HCT116 (cell line): ENCODE results near the gene OR2B2. TPM values are rescaled to one million over a fixed set of nuclear protein-coding genes. Genes with fewer than 3 reads are reported as not detected.

ENCODE experiments used
- ATAC-seq: fragments of 200-7000 bp; cut with Tn5 transposase; 2 replicates; pipeline ENCODE4 v1.9.1; 2020; ENCODE audit warnings: mild to moderate bottlenecking, moderate library complexity
- BruUV-seq: library from RNA; stranded (reverse); fragments of 400-500 nt; replicated peaks from 2 replicates; lab custom pipeline; 2021; lab: Mats Ljungman, UMichigan
- CTCF ChIA-PET: fragments of 300-600 bp; sonication (Branson Sonifier 250); formaldehyde crosslinking; loops from one replicate; lab custom pipeline; 2021; ENCODE audit warnings: antibody characterized with exemption; lab: Charles Lee
- POLR2A ChIA-PET: fragments of 300-600, 350-600 bp; sonication (Branson Sonifier 250); formaldehyde crosslinking; loops from one replicate; lab custom pipeline; 2021; ENCODE audit warnings: antibody characterized with exemption; lab: Charles Lee
- RAD21 ChIA-PET, 2 experiments: fragments of 300-600 bp; sonication (Branson Sonifier 250); formaldehyde crosslinking; loops; one replicate each; lab custom pipeline; 2023; ENCODE audit warnings: low total read pairs in 2 of 2; ENCODE audit not compliant: uncharacterized antibody in 2 of 2, unreplicated experiment in 2 of 2, low non-redundant PET in 1 of 2; lab: Charles Lee
- DNase-seq: peaks from one replicate; pipeline ENCODE4 v3.0.0-alpha.2; 2010; ENCODE audit warnings: low read depth, low spot score
- H2AFZ ChIP-seq: fragments of 200-600 bp; shearing (Covaris generic), sonication (generic); 2 replicates; pipeline ENCODE4 v1.6.1; 2017; ENCODE audit warnings: low read depth, mixed run types, mixed read lengths, antibody characterized with exemption, low read length; ENCODE audit not compliant: poor library complexity, severe bottlenecking
- H3K27ac ChIP-seq: 2 replicates; pipeline ENCODE4 v1.5.1; 2012; ENCODE audit warnings: low read depth, low read length
- H3K27me3 ChIP-seq: fragments of 200-600 bp; sonication (generic); 2 replicates; pipeline ENCODE4 v1.6.1; 2016; ENCODE audit warnings: mixed run types, low read length, mixed read lengths; ENCODE audit not compliant: insufficient read depth
- H3K36me3 ChIP-seq, 2 experiments: fragments of 200-500 bp in 1 of 2; fragments of 200-600 bp in 1 of 2; sonication (Bioruptor generic) in 1 of 2; sonication (generic) in 1 of 2; 2 replicates each; pipeline versions ENCODE4 v1.5.1 to v1.6.1; 2014 to 2016; ENCODE audit warnings: low read length in 2 of 2, inconsistent platforms in 1 of 2, mixed read lengths in 1 of 2, mixed run types in 1 of 2; ENCODE audit not compliant: insufficient read depth in 2 of 2, control insufficient read depth in 1 of 2
- H3K4me1 ChIP-seq, 2 experiments: fragments of 200-600 bp in 1 of 2; sonication (generic) in 1 of 2; 2 replicates each; pipeline versions ENCODE4 v1.5.1 to v1.6.1; 2012 to 2017; ENCODE audit warnings: low read length in 2 of 2, inconsistent platforms in 1 of 2, mild to moderate bottlenecking in 1 of 2, mixed read lengths in 1 of 2, mixed run types in 1 of 2, moderate library complexity in 1 of 2; ENCODE audit not compliant: insufficient read depth in 2 of 2, control insufficient read depth in 1 of 2
- H3K4me2 ChIP-seq: fragments of 200-600 bp; sonication (generic); 2 replicates; pipeline ENCODE4 v1.6.1; 2017; ENCODE audit warnings: mixed run types, low read length, mixed read lengths
- H3K4me3 ChIP-seq, 2 experiments: fragments of 200-600 bp in 1 of 2; sonication (generic) in 1 of 2; replicated peaks in 1 of 2; 2 replicates each; pipeline ENCODE4 v1.5.1; 2011 to 2016; ENCODE audit warnings: low read length in 2 of 2, control low read depth in 1 of 2, low read depth in 1 of 2, mild to moderate bottlenecking in 1 of 2, mixed read lengths in 1 of 2, mixed run types in 1 of 2
- H3K79me2 ChIP-seq: fragments of 200-600 bp; sonication (generic); 2 replicates; pipeline ENCODE4 v1.6.1; 2017; ENCODE audit warnings: mild to moderate bottlenecking, mixed run types, low read length, moderate library complexity, mixed read lengths; ENCODE audit not compliant: insufficient read depth
- H3K9ac ChIP-seq: fragments of 200-600 bp; sonication (generic); 2 replicates; pipeline ENCODE4 v1.6.1; 2016; ENCODE audit warnings: low read length, mixed read lengths
- H3K9me2 ChIP-seq: fragments of 200-600 bp; sonication (generic), shearing (Covaris generic); 2 replicates; pipeline ENCODE4 v1.6.1; 2017; ENCODE audit warnings: mixed run types, mild to moderate bottlenecking, moderate library complexity; ENCODE audit not compliant: insufficient read depth
- H3K9me3 ChIP-seq, 2 experiments: fragments of 200-500 bp in 1 of 2; fragments of 200-600 bp in 1 of 2; sonication (Bioruptor generic) in 1 of 2; sonication (generic) in 1 of 2; 2 replicates each; pipeline ENCODE4 v1.6.1; 2014 to 2017; ENCODE audit warnings: low read length in 2 of 2, mixed read lengths in 2 of 2, inconsistent platforms in 1 of 2, low read depth in 1 of 2, mild to moderate bottlenecking in 1 of 2, mixed run types in 1 of 2, moderate library complexity in 1 of 2; ENCODE audit not compliant: control insufficient read depth in 1 of 2, insufficient read depth in 1 of 2
- H4K20me1 ChIP-seq: fragments of 200-600 bp; sonication (generic), shearing (Covaris generic); 2 replicates; pipeline ENCODE4 v1.6.1; 2017; ENCODE audit warnings: mixed run types, mild to moderate bottlenecking, moderate library complexity; ENCODE audit not compliant: insufficient read depth
- CBX3 ChIP-seq: IDR thresholded peaks from 2 replicates; pipeline ENCODE4 v1.6.1; 2012; ENCODE audit warnings: low read depth
- EZH2 ChIP-seq: fragments of 200-600 bp; sonication (generic); IDR thresholded peaks from 2 replicates; pipeline ENCODE4 v1.6.1; 2017; ENCODE audit warnings: antibody characterized with exemption, mixed run types
- EZH2phosphoT487 ChIP-seq: fragments of 200-600 bp; IDR thresholded peaks from 2 replicates; pipeline ENCODE4 v1.6.1; 2018; ENCODE audit warnings: antibody characterized with exemption, borderline replicate concordance
- JUND ChIP-seq: IDR thresholded peaks from 2 replicates; pipeline ENCODE4 v1.6.1; 2012
- POLR2AphosphoS5 ChIP-seq: IDR thresholded peaks from 2 replicates; pipeline ENCODE4 v1.6.1; 2011; ENCODE audit warnings: mild to moderate bottlenecking, low read depth, low read length, moderate library complexity
- RAD21 ChIP-seq: IDR thresholded peaks from 2 replicates; pipeline ENCODE4 v1.6.1; 2012; ENCODE audit warnings: low read depth, mild to moderate bottlenecking
- REST ChIP-seq: IDR thresholded peaks from 2 replicates; pipeline ENCODE4 v1.6.1; 2012; ENCODE audit warnings: low read depth
- SIN3A ChIP-seq: IDR thresholded peaks from 2 replicates; pipeline ENCODE4 v1.6.1; 2012; ENCODE audit warnings: low read depth
- SP1 ChIP-seq: IDR thresholded peaks from 2 replicates; pipeline ENCODE4 v1.6.1; 2012; ENCODE audit warnings: low read depth
- SRF ChIP-seq: IDR thresholded peaks from 2 replicates; pipeline ENCODE4 v1.6.1; 2012; ENCODE audit warnings: low read depth
- YY1 ChIP-seq: IDR thresholded peaks from 2 replicates; pipeline ENCODE4 v1.6.1; 2011; ENCODE audit warnings: low read length, low read depth, moderate library complexity, mild to moderate bottlenecking; ENCODE audit not compliant: insufficient replicate concordance; ENCODE audit errors: extremely low read depth
- ZFX ChIP-seq: fragments of 450-650 bp; IDR thresholded peaks from 2 replicates; pipeline ENCODE4 v1.6.1; 2017
- intact Hi-C: fragments of 100-400 bp; cut with micrococcal nuclease; formaldehyde crosslinking; loops from 2 replicates; pipeline ENCODE4 v1.10.0; 2022
- total RNA-seq: library from RNA; stranded (reverse); gene quantifications from one replicate; pipeline ENCODE4 v1.2.1, GENCODE V29; 2021; ENCODE audit not compliant: unreplicated experiment
- TF ChIP-seq, protein P1 (sequence below), 3 experiments: fragments of 200-600 bp in 1 of 3; sonication (generic) in 1 of 3; IDR thresholded peaks in 2 of 3; conservative IDR thresholded peaks in 1 of 3; 2 replicates each; pipeline ENCODE4 v1.5.1; 2012 to 2017; ENCODE audit warnings: low read depth in 2 of 3, low read length in 2 of 3, antibody characterized with exemption in 1 of 3, borderline replicate concordance in 1 of 3, control low read depth in 1 of 3, mild to moderate bottlenecking in 1 of 3, mixed read lengths in 1 of 3, mixed run types in 1 of 3, moderate library complexity in 1 of 3; ENCODE audit not compliant: insufficient read depth in 1 of 3

The OR2B2 gene
- total RNA-seq, 1 experiment from 2014 or later: not detected

- no peak for TF ChIP-seq REST
Observed at GRCh38 chr6:27922949-27923348, 10.8 kb upstream of the OR2B2 start (continued).

GRCh38 chr6:27908017-27908416 lies 4.2 kb downstream of the OR2B2 start:
- RAD21 ChIA-PET: no interaction called here
- H3K4me2 ChIP-seq: no peak overlapping the region
- CTCF ChIA-PET: no interaction called here
- peaks cover 6 to 12% of the 10 kb centered on the region in 2 experiments; a peak in 3 of 4 replicates for H3K4me1 ChIP-seq
- H3K9me2 ChIP-seq: no peaks in the 10 kb centered on the region
- ATAC-seq: no peak
- intact Hi-C loops: loop anchor here (10.0 kb wide), 1 partner anchor 447 kb away; no protein-coding TSS in a partner anchor
- no peaks in the 10 kb centered on the region for H4K20me1 ChIP-seq
- BruUV-seq: no TSS peak
- TF ChIP-seq REST (no peak), EZH2 (no peak), SRF (no peak), POLR2AphosphoS5 (no peak), SP1 (no peak), JUND (no peak), YY1 (no peak), RAD21 (no peak), CBX3 (no peak), SIN3A (no peak), ZFX (no peak), EZH2phosphoT487 (no peak)
- TF ChIP-seq, protein P1, sequence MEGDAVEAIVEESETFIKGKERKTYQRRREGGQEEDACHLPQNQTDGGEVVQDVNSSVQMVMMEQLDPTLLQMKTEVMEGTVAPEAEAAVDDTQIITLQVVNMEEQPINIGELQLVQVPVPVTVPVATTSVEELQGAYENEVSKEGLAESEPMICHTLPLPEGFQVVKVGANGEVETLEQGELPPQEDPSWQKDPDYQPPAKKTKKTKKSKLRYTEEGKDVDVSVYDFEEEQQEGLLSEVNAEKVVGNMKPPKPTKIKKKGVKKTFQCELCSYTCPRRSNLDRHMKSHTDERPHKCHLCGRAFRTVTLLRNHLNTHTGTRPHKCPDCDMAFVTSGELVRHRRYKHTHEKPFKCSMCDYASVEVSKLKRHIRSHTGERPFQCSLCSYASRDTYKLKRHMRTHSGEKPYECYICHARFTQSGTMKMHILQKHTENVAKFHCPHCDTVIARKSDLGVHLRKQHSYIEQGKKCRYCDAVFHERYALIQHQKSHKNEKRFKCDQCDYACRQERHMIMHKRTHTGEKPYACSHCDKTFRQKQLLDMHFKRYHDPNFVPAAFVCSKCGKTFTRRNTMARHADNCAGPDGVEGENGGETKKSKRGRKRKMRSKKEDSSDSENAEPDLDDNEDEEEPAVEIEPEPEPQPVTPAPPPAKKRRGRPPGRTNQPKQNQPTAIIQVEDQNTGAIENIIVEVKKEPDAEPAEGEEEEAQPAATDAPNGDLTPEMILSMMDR (IDR thresholded peaks at IDR 0.05 in 2 of 3, conservative IDR thresholded peaks at IDR 0.05 in 1 of 3; ENCODE audit: borderline replicate concordance in 1 of 3, insufficient read depth in 1 of 3, low read depth in 2 of 3, low read length in 2 of 3): no peak
- TF ChIP-seq, all 23 proteins: peak for 0
- Histone ChIP-seq H2AFZ (no peak overlapping the region), H3K9ac (no peak overlapping the region), H3K36me3 (no peaks in the 10 kb centered on the region), H3K79me2 (no peaks in the 10 kb centered on the region), H3K9me3 (no peaks in the 10 kb centered on the region), H3K27ac (no peak overlapping the region), H3K4me3 (no peak overlapping the region), H3K27me3 (no peaks in the 10 kb centered on the region)
- POLR2A ChIA-PET: no interaction called here
- no peak for DNase-seq
